Gastroesophageal sphincter (tissue), 4 donors: ENCODE measurements around the gene AUTS2. TPM values are rescaled to one million over a fixed set of nuclear protein-coding genes. Genes with fewer than 3 reads are reported as not detected.

ENCODE experiments used
- ATAC-seq: fragments of 150-250 bp; one replicate; pipeline ENCODE4 v1.9.1; 2016; ENCODE audit warnings: mild to moderate bottlenecking, moderate library complexity
- H3K27ac ChIP-seq, 4 donors: fragments of 200-600 bp; sonication (generic) in 3 of 4; 1 replicate in 3 of 4; 2 replicates in 1 of 4; pipeline ENCODE4 v1.5.1; 2016 to 2019
- H3K27me3 ChIP-seq: fragments of 200-600 bp; sonication (generic); one replicate; pipeline ENCODE4 v1.5.1; 2019
- H3K36me3 ChIP-seq, 2 donors: fragments of 200-600 bp; sonication (generic); one replicate each; pipeline ENCODE4 v1.5.1; 2019; ENCODE audit warnings: control low read depth in 1 of 2
- H3K4me1 ChIP-seq, 3 donors: fragments of 200-600 bp; sonication (generic); 1 replicate in 2 of 3; 2 replicates in 1 of 3; pipeline ENCODE4 v1.5.1; 2016 to 2019; ENCODE audit warnings: control low read depth in 2 of 3
- H3K4me3 ChIP-seq, 2 donors: fragments of 200-600 bp; sonication (generic); one replicate each; pipeline ENCODE4 v1.5.1; 2019; ENCODE audit warnings: mild to moderate bottlenecking in 1 of 2, moderate library complexity in 1 of 2
- H3K9me3 ChIP-seq, 3 donors: fragments of 200-600 bp; sonication (generic); one replicate each; pipeline ENCODE4 v1.5.1; 2017 to 2019; ENCODE audit warnings: control low read depth in 2 of 3
- CTCF ChIP-seq, 4 experiments: fragments of 200-600 bp in 2 of 4; fragments of 450-650 bp in 2 of 4; sonication (generic) in 1 of 4; IDR thresholded peaks; one replicate each; pipeline ENCODE4 v1.5.1; 2017 to 2019; ENCODE audit warnings: antibody characterized with exemption in 4 of 4, mild to moderate bottlenecking in 2 of 4, moderate library complexity in 2 of 4
- EP300 ChIP-seq: sonication (generic); formaldehyde crosslinking; IDR thresholded peaks from one replicate; pipeline ENCODE4 v1.6.1; 2017; ENCODE audit warnings: antibody characterized with exemption, mild to moderate bottlenecking
- POLR2A ChIP-seq, 2 donors: fragments of 450-650 bp; IDR thresholded peaks; one replicate each; pipeline ENCODE4 v1.6.1; 2017; ENCODE audit warnings: antibody characterized with exemption in 2 of 2, mild to moderate bottlenecking in 2 of 2, moderate library complexity in 1 of 2
- POLR2AphosphoS5 ChIP-seq: sonication (generic); formaldehyde crosslinking; IDR thresholded peaks from one replicate; pipeline ENCODE4 v1.6.1; 2017; ENCODE audit warnings: antibody characterized with exemption
- WGBS, 2 donors: methylation state at CpG; one replicate each; pipeline ENCODE4 v1.1.5; 2018; ENCODE audit warnings: low coverage in 1 of 2; 5-methylcytosine and 5-hydroxymethylcytosine counted together
- total RNA-seq, 4 donors: library from RNA; depleted of rRNA; stranded (reverse); fragments of >200 nt; gene quantifications; one replicate each; pipeline ENCODE4 v1.1.0, GENCODE V29; 2016

Gene AUTS2
- total RNA-seq, 4 donors from 2014 or later = 12.2 to 48.7 (median 44.1) TPM

DNA sequence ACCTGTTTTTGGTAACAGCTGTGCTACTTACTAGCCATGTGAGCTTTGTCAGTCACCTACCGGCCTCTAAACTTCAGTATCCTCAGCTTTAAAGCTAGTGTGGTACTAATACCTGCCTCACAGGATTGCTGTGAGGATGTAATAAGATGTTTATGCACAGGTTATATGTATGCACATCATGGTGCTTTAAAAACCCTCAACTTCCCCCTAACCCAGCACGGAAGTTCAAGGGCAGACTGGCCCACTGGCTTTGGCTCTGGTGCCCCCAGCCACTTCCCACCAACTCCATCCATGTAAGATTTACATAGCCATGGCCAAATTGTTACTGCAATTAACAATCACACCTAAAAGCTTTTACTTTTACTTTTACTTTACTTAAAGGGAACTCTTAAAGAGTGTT lies 857.6 kb downstream of the AUTS2 start:
- no peak overlapping the region for H3K4me3 ChIP-seq
- WGBS, 2 donors = 100% methylated on average over 2 of the region's 2 CpGs
- no peaks in the 10 kb centered on the region for H3K27me3 ChIP-seq
- no peaks in the 10 kb centered on the region for H3K36me3 ChIP-seq
- H3K9me3 ChIP-seq = no peaks in the 10 kb centered on the region
- no peak for TF ChIP-seq CTCF (IDR thresholded peaks at IDR 0.05)
- TF ChIP-seq POLR2AphosphoS5 = no peak
- no peak for TF ChIP-seq POLR2A (IDR thresholded peaks at IDR 0.05)
- TF ChIP-seq EP300 = no peak
- no peak overlapping the region for H3K27ac ChIP-seq
- peaks cover 0 to 10% (median 0%) of the 10 kb centered on the region in 3 donors for H3K4me1 ChIP-seq
- ATAC-seq = no peak

DNA sequence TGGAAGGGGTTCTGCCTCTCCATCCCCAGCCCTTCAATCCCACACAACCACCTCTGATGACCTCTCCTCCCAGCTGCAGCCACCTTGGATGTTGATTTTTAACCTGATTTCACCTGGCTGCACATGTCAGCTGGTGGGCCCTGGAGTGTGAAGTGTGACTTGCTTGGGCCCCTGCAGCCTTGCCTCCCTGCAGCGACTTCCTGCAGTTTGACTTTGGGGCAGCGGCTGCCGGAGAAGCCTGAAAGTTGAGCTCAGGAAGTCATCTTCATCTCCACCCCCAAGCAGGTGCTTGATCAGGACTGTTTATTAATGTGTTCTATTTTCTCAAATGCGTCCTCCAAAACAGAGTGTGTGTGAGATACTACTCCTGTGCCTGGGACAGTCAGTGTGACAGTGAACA lies 858.4 kb downstream of the AUTS2 start:
- WGBS, 2 donors = 100% methylated on average over 1 of the region's 4 CpGs; no CpG with 5 or more reads in 1 of the 2 donors
- no peaks in the 10 kb centered on the region for H3K9me3 ChIP-seq
- TF ChIP-seq POLR2A (IDR thresholded peaks at IDR 0.05) (no peak), EP300 (no peak), POLR2AphosphoS5 (no peak), CTCF (IDR thresholded peaks at IDR 0.05) (no peak)
- H3K36me3 ChIP-seq = no peaks in the 10 kb centered on the region
- H3K27me3 ChIP-seq = no peaks in the 10 kb centered on the region
- ATAC-seq = no peak
- peaks cover 0 to 10% (median 0%) of the 10 kb centered on the region in 3 donors for H3K4me1 ChIP-seq
- no peak overlapping the region for H3K27ac ChIP-seq
- no peak overlapping the region for H3K4me3 ChIP-seq

GRCh38 chr7:70457482-70457881 lies 859.2 kb downstream of the AUTS2 start:
- Histone ChIP-seq H3K27me3 (no peaks in the 10 kb centered on the region), H3K9me3 (no peaks in the 10 kb centered on the region), H3K4me3 (no peak overlapping the region), H3K27ac (no peak overlapping the region), H3K36me3 (no peaks in the 10 kb centered on the region), H3K4me1 (peaks cover 0 to 10% (median 0%) of the 10 kb centered on the region in 3 donors)
- TF ChIP-seq EP300 (no peak), POLR2A (IDR thresholded peaks at IDR 0.05) (no peak), POLR2AphosphoS5 (no peak), CTCF (IDR thresholded peaks at IDR 0.05) (no peak)
- 50 to 76% methylated on average over 2 to 3 of the region's 3 CpGs for WGBS, 2 donors
- no peak for ATAC-seq

- 48 to 74% methylated on average over 3 to 6 of the region's 8 CpGs for WGBS, 2 donors
- ATAC-seq = peak; percentile 24
- Histone ChIP-seq H3K36me3 (no peaks in the 10 kb centered on the region), H3K27ac (no peak overlapping the region), H3K4me3 (no peak overlapping the region), H3K27me3 (no peaks in the 10 kb centered on the region), H3K9me3 (no peaks in the 10 kb centered on the region), H3K4me1 (peaks cover 0 to 10% (median 0%) of the 10 kb centered on the region in 3 donors)
- TF ChIP-seq POLR2A (IDR thresholded peaks at IDR 0.05) (no peak), POLR2AphosphoS5 (no peak), EP300 (no peak), CTCF (IDR thresholded peaks at IDR 0.05) (no peak)
Measured at GRCh38 chr7:70457883-70458680, 859.8 kb downstream of the AUTS2 start.

- H3K27me3 ChIP-seq = no peaks in the 10 kb centered on the region
- no peaks in the 10 kb centered on the region for H3K36me3 ChIP-seq
- H3K27ac ChIP-seq = no peak overlapping the region
- no peaks in the 10 kb centered on the region for H3K9me3 ChIP-seq
- no peak for ATAC-seq
- no peak overlapping the region for H3K4me3 ChIP-seq
- 75% methylated on average over 7 of the region's 8 CpGs; no CpG with 5 or more reads in 1 of the 2 donors for WGBS, 2 donors
- H3K4me1 ChIP-seq = peaks cover 0 to 10% (median 0%) of the 10 kb centered on the region in 3 donors
- no peak for TF ChIP-seq POLR2AphosphoS5
- no peak for TF ChIP-seq CTCF (IDR thresholded peaks at IDR 0.05)
- TF ChIP-seq POLR2A (IDR thresholded peaks at IDR 0.05) = no peak
Measured at GRCh38 chr7:70458745-70459144, 860.5 kb downstream of the AUTS2 start.
